Activated naive CD4-positive, alpha-beta T cell treated with anti-CD3 and anti-CD28 coated beads, Interleukin-2, amount 50 U/mL, for 72 hours (primary cell): ENCODE data around the gene STOX1. TPM values are rescaled to one million over a fixed set of nuclear protein-coding genes. Genes with fewer than 3 reads are reported as not detected.
A peak's percentile ranks its signal among the peaks of the same experiment; 100 is the strongest.
"Not testable (repeated sequence)": the region's sequence is repeated elsewhere in the genome, so short reads cannot be mapped to it uniquely, and the experiment has no call there.

ENCODE experiments used
- ATAC-seq, 2 donors: fragments of 150-1000 bp; cut with Tn5 transposase; 2 replicates each; pipeline ENCODE4 v1.10.0; 2021; ENCODE audit warnings: mild to moderate bottlenecking in 2 of 2, moderate library complexity in 2 of 2
- DNase-seq, 2 donors: peaks; one replicate each; pipeline ENCODE4 v3.0.0; 2021 to 2022; ENCODE audit warnings: low spot score in 2 of 2
- H3K27ac Mint-ChIP-seq, 2 donors: one replicate each; pipeline ENCODE4 v1.8.0; 2022; ENCODE audit warnings: mild to moderate bottlenecking in 2 of 2, mixed read lengths in 2 of 2
- H3K36me3 Mint-ChIP-seq, 2 donors: one replicate each; pipeline ENCODE4 v1.8.0; 2022; ENCODE audit warnings: mixed read lengths in 2 of 2
- H3K9me3 Mint-ChIP-seq, 2 donors: one replicate each; pipeline ENCODE4 v1.8.0; 2022; ENCODE audit warnings: mixed read lengths in 2 of 2
- total RNA-seq, 2 donors: library from RNA; stranded (reverse); gene quantifications; one replicate each; pipeline ENCODE4 v1.2.3, GENCODE V29; 2022

The STOX1 gene
- total RNA-seq: under 1 TPM; 0.25 to 0.84 TPM

DNA sequence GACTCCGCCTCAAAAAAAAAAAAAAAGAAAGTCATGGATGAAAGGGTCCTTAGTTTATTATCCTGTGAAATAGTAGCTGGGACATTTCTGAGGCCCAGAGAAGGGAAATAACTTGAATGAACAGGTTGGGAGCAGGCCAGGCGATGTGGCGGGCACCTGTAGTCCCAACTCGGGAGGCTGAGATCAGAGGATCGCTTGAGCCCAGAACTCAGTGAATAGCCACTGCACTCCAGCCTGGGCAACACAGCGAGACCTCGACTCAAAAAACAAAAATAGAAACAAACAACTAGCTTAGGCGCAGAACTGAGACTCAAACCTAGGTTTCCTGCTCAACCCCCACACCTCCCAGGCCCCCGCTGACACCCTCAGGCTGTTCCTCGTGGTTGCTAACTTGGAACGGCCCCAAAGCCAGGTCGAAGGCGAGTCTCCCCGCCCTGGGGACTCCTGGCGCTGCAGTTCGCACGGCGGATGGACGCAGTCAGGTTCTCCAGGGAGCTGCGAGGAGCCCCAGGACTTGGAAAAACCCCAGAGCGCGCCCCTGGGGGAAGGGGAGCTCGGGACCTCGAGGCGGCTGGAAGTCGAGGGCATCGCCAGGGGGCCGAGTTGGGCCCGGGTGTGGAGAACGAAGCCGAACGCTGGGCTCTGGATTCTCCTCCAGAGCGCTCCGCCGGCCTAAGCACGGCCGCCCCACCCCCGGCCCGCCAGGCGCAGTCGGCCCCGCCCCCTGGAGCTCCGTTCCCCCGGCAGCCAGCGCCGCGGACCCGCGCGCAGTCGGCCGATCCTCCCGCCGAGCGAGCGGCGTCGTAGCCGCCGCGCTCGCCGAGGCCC is at the start of gene STOX1:
Gene STOX1, plus strand, starts transcription at position 768 of the 828 bp plus-strand sequence. CDS start 93 bp downstream, outside the sequence.
- Mint-ChIP-seq H3K9me3 (no peaks in the 10 kb centered on the region), H3K27ac (peak within 1 kb of the TSS in 1 of 2 donors; percentile 68), H3K36me3 (no peaks in the 10 kb centered on the region)
- DNase-seq: peak; percentile 60 to 75
- ATAC-seq: peak; percentile 84 to 86

DNA sequence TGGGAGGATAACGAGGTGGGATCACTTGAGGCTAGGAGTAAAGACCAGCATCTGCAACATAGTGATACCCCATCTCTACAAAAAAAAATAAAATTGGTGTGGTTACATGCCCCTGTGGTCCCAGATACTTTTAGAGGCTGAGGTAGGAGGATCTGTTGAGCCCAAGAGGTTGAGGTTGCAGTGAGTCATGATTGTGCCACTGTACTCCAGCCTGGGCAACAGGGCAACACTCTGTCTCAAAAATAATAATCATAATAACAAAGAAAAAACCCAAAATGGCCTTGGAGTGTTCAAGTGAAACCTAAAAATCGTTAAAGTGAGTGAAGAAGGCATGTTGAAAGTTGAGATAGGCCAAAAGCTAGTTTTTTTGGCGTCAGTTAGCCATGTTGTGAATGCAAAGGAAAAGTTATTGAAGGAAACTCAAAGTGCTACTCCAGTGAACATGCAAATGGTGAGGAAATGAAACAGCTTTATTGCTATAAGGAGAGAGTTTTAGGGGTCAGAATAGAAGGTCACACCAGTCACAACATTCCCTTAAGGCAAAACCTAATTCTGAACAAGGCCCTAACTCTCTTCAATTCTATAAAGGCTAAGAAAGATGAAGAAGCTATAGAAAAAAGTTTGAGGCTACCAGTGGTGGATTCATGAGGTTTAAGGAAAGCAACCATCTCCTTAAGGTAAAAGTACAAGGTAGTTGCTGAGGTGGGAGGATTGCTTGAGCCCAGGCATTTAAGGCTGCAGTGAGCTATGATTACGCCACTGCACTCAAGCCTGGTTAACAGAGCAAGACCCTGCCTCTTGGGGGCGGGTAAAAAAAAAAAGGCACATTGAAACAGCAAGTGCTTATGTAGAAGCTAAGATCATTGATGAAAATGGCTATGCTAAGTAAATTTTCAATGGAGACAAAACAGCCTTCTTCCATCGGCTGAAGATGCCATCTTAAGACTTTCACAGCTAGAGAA is 45.4 kb upstream of the STOX1 start:
- DNase-seq (no peak), ATAC-seq (no peak)
- H3K9me3 Mint-ChIP-seq: no peaks in the 10 kb centered on the region
- peak overlapping the region in 1 of 2 donors; percentile 24 for H3K27ac Mint-ChIP-seq
- H3K36me3 Mint-ChIP-seq: peaks cover 3 to 30% of the 10 kb centered on the region in 2 donors

GRCh38 chr10:68784476-68784875 is 42.9 kb upstream of the STOX1 start:
- ATAC-seq: no peak
- Mint-ChIP-seq H3K36me3 (peaks cover 0 to 26% of the 10 kb centered on the region in 2 donors), H3K27ac (no peak overlapping the region), H3K9me3 (no peaks in the 10 kb centered on the region)
- no peak for DNase-seq

- H3K27ac Mint-ChIP-seq: peak overlapping the region in 1 of 2 donors; percentile 60
- H3K9me3 Mint-ChIP-seq: no peaks in the 10 kb centered on the region
- H3K36me3 Mint-ChIP-seq: peaks cover 0 to 15% of the 10 kb centered on the region in 2 donors
- no peak for DNase-seq
- ATAC-seq: peak in 1 of 2 donors; percentile 32
These were observed 39.5 kb upstream of the STOX1 start for GRCh38 chr10:68787813-68788212.

GRCh38 chr10:68790476-68790875 is 36.9 kb upstream of the STOX1 start:
- ATAC-seq (no peak), DNase-seq (no peak)
- Mint-ChIP-seq H3K27ac (no peak overlapping the region), H3K9me3 (no peaks in the 10 kb centered on the region), H3K36me3 (peaks cover 0 to 13% of the 10 kb centered on the region in 2 donors)

- Mint-ChIP-seq H3K36me3 (peaks cover 0 to 7% of the 10 kb centered on the region in 2 donors), H3K27ac (no peak overlapping the region), H3K9me3 (no peaks in the 10 kb centered on the region)
- ATAC-seq (no peak), DNase-seq (no peak)
These were observed 35.2 kb upstream of the STOX1 start for GRCh38 chr10:68792115-68792514.

DNA sequence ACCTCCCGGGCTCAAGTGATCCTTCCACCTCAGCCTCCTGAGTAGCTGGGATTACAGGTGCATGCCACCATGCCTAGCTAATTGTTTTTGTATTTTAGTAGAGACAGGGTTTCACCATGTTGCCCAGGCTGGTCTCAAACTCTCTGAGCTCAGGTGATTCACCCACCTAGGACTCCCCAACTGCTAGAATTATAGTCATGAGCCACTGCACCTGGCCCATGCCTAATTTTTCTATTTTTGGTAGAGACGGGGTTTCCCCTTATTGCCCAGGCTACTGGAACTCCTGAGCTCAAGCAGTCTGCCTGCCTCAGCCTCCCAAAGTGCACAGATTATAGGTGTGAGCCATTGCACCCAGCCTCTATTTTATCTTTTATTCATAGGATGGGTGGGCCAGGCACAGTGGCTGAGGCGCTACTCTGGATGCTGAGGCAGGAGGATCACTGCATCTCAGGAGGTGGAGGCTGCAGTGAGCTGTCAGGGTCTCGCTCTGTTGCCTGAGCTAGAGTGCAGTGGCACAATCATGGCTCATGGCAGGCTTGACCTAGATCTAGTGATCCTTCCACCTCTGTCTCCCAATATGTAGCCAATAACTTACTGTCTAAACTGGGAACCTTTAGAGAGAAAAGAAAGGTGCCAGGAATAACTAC is 31.3 kb upstream of the STOX1 start:
- ATAC-seq (no peak), DNase-seq (no peak)
- no peaks in the 10 kb centered on the region for H3K9me3 Mint-ChIP-seq
- H3K36me3 Mint-ChIP-seq: no peaks in the 10 kb centered on the region
- no peak overlapping the region for H3K27ac Mint-ChIP-seq

DNA sequence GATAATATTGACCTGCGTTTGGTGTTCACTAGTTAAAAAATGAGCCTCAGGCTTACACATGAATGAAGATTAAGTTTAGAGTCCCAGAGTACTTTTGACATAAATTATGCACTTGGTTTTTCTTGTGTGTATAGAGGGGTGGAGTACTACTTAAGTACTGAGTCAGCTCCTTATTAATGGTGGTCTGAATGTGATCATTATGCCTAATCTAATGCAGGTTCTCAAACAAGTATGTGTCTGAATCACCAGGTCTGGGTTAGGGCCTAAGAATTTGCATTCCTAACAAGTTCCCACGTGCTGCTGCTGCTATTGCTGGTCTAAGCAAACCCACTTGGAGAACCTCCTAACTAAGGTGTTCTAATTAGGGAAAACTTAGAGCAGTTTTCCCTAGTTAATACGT is 30.7 kb upstream of the STOX1 start:
- DNase-seq (no peak), ATAC-seq (no peak)
- Mint-ChIP-seq H3K9me3 (no peaks in the 10 kb centered on the region), H3K36me3 (no peaks in the 10 kb centered on the region), H3K27ac (no peak overlapping the region)

- no peaks in the 10 kb centered on the region for H3K9me3 Mint-ChIP-seq
- ATAC-seq (no peak), DNase-seq (no peak)
- H3K36me3 Mint-ChIP-seq: no peaks in the 10 kb centered on the region
- no peak overlapping the region for H3K27ac Mint-ChIP-seq
These were observed 27.1 kb upstream of the STOX1 start for GRCh38 chr10:68800211-68800610.

DNA sequence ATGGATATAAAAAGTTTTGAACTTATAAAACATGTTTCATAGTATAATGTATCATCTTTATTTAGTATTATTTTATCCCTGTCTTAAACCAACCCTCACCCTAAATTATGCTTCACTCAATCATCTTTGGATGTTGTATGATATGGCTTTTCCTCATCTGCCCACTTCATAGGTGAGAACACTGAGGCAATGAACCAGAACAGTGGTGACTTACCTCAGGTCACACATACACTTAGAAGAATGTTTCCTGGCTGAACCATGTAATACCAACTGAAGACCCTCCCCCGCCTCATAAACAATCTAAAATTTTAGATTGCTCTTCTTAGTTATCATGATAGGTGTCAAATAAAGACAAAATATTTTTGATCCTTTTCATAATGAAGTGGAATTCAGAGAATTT is 22.6 kb upstream of the STOX1 start:
- Mint-ChIP-seq H3K36me3 (no peaks in the 10 kb centered on the region), H3K9me3 (no peaks in the 10 kb centered on the region), H3K27ac (no peak overlapping the region)
- DNase-seq (no peak), ATAC-seq (no peak)

DNA sequence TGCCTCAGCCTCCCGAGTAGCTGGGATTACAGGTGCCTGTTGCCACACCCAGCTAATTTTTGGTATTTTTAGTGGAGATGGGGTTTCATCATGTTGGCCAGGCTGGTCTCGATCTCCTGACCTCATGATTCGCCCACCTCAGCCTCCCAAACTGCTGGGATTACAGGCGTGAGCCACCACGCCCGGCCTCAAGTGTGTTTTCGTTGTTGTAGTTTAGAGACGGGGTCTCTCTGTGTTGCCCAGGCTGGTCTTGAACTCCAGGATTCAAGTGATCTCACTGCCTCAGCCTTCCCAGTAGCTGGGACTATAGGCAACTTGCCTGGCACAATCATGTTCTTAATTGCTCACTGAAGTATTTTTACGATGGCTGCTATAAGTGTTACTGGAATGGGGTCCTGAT is 16.5 kb upstream of the STOX1 start:
- not testable (repeated sequence) for H3K27ac Mint-ChIP-seq, ATAC-seq, H3K9me3 Mint-ChIP-seq, DNase-seq, H3K36me3 Mint-ChIP-seq

- Mint-ChIP-seq H3K27ac (no peak overlapping the region), H3K9me3 (no peaks in the 10 kb centered on the region), H3K36me3 (no peaks in the 10 kb centered on the region)
- DNase-seq: no peak
- no peak for ATAC-seq
These were observed 15.9 kb upstream of the STOX1 start for GRCh38 chr10:68811314-68812009.

DNA sequence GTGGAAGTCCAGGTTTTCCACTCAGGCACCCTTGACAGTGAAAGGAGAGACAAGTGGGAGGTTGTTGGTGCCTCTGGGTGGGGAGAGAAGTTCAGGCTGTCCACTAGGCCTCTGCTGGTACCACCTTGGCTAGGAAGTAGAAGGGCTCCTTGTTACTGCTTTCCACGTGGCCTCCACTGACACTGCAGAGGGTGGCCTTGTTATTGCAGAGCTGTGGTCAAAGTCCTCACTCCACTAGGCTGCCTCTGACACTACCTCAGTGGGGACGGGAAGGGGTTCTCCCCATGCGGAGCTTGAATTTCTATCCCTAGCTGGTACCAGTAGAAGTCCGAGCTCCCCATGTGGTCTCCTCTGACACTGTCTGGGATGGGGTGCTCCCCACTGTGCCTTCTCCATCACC is 14.9 kb upstream of the STOX1 start:
- H3K9me3 Mint-ChIP-seq: no peaks in the 10 kb centered on the region
- ATAC-seq: no peak
- no peak overlapping the region for H3K27ac Mint-ChIP-seq
- no peaks in the 10 kb centered on the region for H3K36me3 Mint-ChIP-seq
- DNase-seq: no peak

GRCh38 chr10:68813559-68813958 is 13.8 kb upstream of the STOX1 start:
- no peaks in the 10 kb centered on the region for H3K9me3 Mint-ChIP-seq
- no peak for DNase-seq
- peak overlapping the region in 1 of 2 donors; percentile 36 for H3K27ac Mint-ChIP-seq
- no peak for ATAC-seq
- H3K36me3 Mint-ChIP-seq: no peaks in the 10 kb centered on the region

GRCh38 chr10:68816796-68817412 is 10.4 kb upstream of the STOX1 start:
- ATAC-seq: no peak
- no peaks in the 10 kb centered on the region for H3K36me3 Mint-ChIP-seq
- no peak for DNase-seq
- H3K27ac Mint-ChIP-seq: no peak overlapping the region
- H3K9me3 Mint-ChIP-seq: no peaks in the 10 kb centered on the region

DNA sequence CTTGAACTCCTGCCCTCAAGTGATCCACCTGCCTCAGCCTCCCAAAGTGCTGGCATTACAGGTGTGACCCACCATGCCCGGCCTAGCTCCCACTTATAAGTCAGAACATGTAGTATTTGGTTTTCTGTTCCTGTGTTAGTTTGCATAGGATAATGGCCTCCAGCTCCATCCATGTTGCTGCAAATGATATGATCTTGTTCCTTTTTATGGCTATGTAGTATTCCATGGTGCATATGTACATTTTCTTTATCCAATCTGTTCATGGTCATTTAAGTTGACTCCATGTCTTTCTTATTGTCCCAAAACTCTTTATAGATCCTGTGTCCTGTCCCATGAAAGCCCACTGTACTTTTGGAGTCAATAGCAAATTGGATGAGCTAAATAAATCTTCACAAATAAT is 7.0 kb upstream of the STOX1 start:
- not testable (repeated sequence) for H3K36me3 Mint-ChIP-seq, DNase-seq, H3K9me3 Mint-ChIP-seq, ATAC-seq
- H3K27ac Mint-ChIP-seq: peak overlapping the region in 1 of 2 donors; percentile 27
